ENCODE measurements around the gene ZFP36L2.

- no peak for TF ChIP-seq EZH2 (IDR thresholded peaks at IDR 0.05; ENCODE audit: low read depth)
- TF ChIP-seq CTCF (conservative IDR thresholded peaks at IDR 0.05), result no peak
These were observed 51.4 kb downstream of the ZFP36L2 start for GRCh38 chr2:43175020-43175441.
